Body of pancreas (tissue), 4 donors: ENCODE measurements around the gene PHLDA1.

Source experiments
- POLR2A ChIP-seq, 3 donors: fragments of 450-650 bp; IDR thresholded peaks; one replicate each; pipeline ENCODE4 v1.6.1; 2016; ENCODE audit warnings: antibody characterized with exemption in 3 of 3, mild to moderate bottlenecking in 2 of 3
- TF ChIP-seq, protein P1 (sequence below), 7 experiments: fragments of 450-650 bp in 4 of 7; fragments of 200-600 bp in 3 of 7; sonication (generic) in 3 of 7; IDR thresholded peaks; one replicate each; pipeline ENCODE4 v1.5.1; 2016 to 2019; ENCODE audit warnings: antibody characterized with exemption in 7 of 7

DNA sequence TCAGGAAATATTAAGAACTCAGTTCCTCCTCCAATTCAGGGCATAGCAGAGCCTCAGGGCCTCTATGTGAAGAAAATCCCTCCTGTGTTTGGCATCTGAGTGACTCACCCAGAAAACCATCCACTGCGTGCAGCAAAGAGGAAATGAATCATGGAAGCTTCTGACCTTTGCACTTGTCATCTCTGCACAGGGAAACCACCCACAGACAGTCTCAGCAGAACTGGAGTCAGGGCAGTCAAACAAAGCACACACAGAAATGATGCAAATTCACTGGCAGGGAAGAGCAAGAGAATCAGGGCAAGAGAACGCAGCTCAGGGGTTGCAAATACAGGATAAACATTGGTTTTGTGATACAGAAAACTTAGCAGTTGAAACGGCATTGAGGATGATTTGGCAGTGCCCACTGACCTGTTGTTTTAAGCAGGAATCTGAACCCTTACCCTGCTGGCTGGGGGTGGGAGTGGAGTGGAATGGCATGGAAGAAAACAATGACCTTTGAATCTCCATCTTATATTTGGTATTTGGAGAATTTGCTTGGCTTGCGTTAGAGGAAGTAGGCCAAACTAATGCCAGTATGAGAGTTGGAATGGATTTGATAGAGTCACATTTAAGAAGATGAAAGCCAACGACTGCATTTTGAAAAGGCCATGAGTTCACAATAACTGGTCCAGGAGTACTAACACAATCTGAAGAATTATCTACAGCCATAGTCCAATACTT is 53.5 kb downstream of the PHLDA1 start:
- TF ChIP-seq, protein P1, sequence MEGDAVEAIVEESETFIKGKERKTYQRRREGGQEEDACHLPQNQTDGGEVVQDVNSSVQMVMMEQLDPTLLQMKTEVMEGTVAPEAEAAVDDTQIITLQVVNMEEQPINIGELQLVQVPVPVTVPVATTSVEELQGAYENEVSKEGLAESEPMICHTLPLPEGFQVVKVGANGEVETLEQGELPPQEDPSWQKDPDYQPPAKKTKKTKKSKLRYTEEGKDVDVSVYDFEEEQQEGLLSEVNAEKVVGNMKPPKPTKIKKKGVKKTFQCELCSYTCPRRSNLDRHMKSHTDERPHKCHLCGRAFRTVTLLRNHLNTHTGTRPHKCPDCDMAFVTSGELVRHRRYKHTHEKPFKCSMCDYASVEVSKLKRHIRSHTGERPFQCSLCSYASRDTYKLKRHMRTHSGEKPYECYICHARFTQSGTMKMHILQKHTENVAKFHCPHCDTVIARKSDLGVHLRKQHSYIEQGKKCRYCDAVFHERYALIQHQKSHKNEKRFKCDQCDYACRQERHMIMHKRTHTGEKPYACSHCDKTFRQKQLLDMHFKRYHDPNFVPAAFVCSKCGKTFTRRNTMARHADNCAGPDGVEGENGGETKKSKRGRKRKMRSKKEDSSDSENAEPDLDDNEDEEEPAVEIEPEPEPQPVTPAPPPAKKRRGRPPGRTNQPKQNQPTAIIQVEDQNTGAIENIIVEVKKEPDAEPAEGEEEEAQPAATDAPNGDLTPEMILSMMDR (IDR thresholded peaks at IDR 0.05) = peak in 2 of 7 experiments; percentile 10 to 12
- TF ChIP-seq POLR2A (IDR thresholded peaks at IDR 0.05) = no peak
